ENCODE data around the gene ITGA7.

ITGA7 gene

DNA sequence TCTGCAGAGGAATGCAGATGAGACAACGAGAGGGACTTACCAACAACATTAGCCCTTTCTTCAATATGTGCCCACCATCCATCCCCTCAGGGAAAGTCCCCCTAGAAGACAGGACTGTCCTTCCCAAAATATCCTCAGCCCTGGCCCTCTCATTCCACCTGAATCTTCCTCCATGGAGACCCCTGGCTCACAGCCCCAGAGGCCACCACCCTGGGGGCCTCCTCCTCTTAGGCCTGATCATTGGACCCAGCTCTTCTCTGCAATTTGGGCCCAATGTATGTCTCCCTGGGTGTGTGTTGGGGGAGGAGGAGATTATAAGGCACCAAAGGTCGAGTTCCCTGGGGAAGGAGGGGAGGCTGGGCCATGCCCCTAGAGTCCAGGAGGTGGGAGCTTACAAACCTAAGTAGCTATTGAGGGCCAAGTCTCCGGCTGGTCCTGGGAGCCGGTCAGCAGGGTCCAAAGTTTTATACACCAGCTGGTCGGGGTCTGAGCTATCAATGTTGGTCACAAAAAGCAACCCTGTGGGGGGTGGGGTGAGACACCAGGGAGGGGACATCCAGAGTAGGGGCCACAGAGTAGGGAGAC, 8.1 kb downstream of the ITGA7 start:
- DNase-seq: no peak

DNA sequence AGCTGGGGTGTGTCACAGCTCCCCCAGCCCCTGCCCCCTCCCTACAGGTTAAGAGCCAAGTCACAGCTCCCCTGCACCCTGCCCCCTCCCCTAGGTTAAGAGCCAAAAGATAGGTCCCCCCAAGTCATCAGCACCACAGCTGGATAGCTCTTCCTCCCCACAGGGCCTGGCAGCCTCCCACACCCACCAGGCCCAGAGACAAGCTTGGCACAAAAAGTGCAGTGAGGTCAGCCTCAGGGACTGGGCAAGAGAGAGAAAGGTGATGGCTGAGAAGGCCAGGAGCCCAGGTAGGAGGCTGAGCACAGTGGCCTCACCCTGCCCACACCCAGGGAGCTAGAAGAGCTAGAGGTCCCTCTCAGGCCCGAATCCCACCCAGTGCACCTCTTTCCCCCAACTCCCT, 8.7 kb downstream of the ITGA7 start:
- DNase-seq: no peak

DNA sequence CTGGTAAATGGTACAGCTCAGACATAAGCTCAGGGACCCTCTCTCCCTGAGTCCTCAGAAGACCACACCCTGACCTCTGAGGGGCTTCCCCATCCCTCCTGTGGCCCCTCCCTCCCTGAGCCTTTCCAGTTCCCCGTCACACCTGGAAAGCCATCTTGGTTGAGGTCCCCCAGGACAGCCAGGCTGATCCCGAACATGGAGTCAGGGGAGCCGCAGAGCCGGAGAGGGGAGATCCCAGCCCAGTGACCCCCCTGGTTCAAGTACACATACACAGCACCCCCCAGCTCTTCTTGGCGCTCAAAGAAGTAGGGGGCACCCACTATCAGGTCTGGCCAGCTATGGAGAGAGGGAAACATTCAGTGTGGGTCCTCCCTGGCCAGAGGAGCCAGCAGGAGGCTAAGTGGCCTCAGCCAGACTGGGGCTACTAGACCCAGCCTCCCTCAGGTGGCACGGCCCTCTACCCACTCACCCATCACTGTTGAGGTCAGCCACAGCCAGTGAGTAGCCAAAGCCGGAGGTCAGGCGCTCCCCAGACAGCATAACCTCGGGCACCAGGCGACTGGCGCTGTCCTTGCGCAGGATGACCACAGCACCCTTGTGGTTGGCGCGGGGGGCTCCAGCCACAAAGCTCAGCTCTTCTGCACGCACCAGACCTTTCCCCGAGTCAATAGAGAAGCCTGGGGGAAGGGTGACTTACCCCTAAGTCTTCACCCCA, 9.3 kb downstream of the ITGA7 start:
- DNase-seq: no peak

DNA sequence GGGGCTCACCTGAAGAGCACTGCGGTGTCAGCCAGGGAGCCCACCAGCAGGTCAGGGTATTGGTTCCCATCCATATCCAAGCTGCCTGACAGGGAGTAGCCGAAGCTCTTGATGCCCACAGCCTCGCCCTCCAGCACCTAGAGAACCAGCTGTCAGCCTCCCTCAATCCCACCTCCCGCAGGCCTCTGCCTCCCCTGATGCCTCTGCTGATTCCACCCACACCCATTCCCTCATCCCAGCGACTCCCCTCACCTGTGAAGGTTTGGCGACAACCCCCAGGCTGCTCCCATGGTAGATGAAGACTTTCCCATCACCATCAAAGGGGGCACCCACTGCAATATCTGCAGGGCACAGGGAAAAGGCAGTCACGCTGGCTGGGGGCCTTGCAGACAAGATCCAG, 10.0 kb downstream of the ITGA7 start:
- no peak for DNase-seq

DNA sequence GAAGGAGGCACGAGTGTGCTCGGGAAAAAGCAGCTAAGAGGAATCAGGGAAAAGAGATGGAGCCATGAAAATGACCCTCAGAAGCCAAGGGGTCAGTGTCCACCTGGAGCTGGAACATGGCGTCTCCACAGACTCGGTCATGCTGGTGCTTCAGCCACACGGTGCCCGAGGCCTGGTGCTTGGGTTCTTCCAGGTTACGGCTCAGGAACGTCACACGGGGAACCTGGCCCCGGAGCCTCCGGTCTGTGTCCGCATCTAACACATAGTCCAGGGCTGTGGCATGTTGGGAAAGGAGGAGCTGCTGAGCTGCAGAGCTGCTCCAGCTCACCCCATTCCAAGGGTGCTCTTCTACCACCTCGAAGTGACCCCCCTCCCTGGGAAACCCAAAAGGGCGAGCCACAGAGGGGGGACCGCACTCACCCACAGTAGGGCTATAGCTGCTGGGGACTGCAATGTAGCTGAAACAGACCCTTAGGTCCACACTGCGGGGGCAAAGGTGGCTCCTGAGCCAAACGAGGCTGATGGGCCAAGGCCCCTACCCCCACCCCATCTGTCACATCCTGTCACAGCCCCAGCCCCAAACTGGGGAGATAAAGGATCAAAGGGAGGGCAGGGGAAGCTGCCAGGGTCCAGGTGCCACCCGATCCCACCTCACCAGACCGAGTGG, 10.8 kb downstream of the ITGA7 start:
- no peak for DNase-seq

DNA sequence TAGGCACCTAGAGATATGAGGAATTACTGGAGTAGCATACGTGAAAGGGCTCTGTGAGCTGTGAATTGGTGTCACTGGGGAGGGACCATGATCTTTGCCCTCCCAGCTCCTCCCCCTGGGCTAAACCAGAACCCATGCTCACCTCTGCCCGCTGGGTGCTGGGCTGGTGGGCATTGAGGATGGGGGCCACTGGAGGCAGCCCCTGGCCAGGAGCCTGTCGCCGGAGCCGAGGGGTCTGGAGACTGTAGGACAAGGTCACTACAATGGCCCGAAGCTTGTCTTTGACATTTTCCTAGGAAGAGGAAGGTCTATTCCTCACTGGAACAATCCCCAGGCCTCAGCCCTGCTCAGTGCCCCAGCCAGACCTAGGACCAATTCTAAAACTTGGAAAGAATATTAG, 11.6 kb downstream of the ITGA7 start:
- no peak for DNase-seq

DNA sequence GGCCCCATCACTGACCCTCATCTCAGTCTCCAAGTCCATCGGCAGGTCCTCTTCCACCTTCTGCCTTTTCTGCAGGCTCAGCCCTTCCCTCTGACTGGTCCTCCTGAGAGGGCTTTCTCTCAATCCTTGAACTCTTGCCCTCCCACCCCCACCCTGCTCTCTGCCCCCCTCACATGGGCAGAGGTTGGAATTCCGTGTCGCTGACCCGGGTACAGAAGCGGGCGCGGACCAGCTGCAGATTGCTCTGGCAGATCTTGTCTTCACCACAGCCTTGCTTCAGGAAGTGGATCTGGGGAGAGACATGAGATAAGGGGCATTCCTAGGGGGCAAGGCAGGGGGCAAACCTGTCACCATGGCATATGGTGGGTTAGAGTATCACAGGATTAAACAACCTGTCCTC, 12.4 kb downstream of the ITGA7 start:
- DNase-seq: no peak

DNA sequence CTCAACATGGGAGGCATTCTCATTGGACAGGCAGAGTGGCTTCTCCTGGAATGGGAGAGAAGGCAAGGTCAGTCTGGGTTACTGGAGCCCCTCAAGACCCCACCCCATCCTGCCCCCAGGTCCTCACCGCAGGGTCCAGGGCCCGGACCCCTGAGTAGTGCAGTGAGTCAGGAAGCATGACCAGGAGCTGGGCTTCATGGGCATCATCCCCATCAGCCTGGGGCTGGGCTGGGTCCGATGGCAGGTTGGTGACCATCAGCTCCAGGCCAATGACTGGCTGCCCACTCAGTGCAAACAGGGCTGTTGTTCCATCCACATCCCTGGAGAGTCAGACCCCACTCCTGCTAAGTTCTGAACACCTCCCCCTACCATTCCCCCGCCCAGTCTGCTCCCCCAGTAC, 13.1 kb downstream of the ITGA7 start:
- no peak for DNase-seq

DNA sequence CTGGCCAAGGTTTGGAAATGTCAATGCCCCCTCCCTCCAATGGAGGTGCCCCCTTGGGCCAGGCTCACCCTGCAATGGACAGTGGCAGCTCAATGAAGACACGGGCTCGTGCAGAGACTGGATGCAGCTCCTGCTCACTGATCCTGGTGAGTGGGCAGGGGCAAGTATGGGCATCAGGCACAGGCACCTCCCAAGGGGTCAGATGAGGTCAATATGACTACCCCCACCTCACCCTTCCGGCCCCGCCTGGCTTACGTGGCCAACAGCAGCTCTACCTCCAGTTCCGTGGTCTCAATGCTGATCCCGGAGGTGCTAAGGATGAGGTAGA, 13.6 kb downstream of the ITGA7 start:
- no peak for DNase-seq

DNA sequence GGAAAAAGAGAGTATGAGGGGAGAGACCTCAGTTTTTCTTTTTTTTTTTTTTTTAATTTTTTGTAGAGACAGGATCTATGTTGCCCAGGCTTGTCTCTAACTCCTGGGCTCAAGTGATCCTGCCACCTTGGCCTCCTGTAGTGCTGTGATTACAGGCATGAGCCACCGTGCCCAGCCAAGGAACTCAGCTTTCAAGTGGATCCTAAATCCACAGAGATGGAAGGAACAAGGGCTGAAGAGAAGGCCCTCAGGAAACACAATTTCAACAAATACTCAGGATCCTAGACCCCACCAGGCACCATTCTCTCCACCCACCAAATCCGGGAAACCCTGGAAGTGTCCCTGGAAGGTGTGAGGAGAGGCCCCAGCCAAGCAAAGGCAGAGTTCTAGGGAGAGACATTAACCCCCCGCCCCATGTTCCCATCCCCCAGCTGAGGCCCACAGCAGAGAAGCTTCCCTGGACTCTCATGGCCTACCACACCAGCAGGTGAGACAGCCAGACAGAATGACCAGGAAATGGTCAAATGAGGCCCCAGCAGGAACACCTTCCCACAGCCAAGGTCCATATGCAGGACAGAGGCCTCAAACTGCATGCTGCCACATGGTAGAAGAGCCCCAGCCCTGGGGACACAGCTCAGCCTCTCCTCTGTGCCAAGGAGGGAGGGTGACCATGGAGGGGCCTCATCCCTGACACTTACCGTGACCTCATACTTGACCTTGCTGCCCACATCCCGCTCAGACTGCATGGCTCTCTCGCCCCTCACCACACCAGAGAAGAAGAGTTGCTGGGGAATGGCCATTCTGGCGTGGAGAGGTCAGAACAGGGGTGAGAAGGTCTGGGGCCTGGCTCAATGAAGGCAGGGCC, 14.1 kb downstream of the ITGA7 start:
- DNase-seq: no peak

DNA sequence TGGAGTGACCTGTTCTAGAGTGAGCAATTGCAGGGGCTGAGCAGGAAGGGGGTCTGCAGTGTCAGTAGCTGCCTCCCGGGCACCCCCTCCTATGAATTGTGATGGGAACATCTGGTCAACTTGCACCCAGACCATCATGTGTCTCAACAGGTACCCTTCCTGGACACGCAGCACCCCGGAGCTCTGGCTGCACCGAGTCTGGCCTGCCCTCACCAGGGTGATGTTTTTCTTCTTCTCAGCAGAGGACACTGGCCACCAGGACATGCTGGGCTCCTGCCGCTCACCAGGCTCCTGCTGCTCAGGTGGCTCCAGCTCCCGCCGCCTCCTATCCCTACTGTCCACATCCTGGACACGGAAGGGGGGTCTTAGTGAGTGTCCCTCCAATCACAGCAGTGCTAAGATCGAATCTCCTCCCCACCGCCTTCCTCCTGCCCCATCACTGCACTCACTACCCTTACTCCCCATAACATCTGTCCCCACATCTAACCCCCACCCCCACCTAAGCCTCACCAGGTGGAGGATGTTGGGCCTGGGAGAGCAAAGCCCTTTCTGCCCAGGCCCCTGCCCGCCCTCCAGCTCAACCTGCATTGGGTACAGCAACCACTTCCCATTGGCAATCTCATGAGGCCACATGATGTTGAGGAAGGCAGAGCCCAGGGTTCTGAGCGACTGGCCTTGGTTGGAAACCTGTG, 14.9 kb downstream of the ITGA7 start:
- DNase-seq: no peak

DNA sequence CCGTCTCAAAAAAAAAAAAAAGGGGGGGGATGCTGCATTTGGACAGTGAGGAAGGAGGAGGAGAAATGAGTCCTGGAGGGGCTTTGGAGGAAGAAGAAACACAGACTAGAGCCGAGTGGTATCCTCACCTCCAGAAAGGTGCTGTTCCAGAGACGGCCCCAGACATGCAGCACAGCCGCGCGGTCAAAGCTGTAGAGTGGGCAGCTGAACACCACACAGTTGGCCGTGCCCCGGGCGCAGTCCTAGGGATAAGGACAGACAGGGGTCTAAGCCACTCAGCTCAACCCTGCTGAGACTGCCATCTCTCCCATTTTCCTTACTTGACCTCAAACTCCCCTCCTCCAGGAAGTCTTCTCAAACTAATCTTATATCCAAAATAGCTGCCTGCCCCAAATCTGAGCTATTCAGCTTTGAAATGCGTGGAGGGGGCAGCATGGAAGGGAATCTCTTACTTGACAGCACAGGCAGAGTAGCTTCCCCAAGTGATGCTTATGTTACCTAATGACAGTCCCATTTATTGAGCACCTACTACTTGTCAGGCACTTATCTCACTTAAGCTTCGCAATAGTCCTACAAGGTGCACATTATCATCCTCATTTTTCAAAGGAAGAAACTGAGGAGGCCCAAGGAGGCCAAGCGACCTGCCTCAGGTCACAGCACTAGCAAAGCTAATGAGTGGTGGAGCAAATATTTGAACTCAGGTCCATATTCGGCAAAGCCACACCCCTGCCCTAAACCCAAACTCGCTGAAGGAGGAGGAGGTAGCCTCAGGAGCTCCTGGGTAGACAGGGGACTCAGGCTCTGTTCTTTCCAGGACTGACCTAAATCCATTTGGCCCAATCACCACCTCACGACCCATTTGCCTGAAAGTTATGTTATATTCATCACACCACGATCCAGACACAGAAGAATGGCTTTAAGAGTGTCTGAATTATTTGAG, 18.7 kb downstream of the ITGA7 start:
- no peak for DNase-seq

DNA sequence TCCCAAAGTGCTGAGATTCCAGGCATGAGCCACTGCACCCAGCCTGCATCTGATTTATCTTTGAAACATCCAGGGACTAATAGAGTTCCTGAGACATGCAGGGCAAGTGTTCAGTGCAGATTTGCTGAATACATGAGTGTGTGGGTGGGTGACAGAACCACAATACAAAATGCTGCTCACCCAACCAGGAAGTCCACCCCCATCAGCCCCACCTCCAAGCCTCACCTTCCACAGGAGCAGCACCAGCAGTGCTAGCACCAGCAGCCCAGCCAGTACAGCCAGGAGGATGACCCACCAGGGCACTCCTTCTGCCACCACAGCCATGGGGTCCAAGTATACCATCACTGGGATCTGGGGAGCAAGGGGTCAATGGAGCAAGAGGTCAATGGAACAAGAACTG, 20.0 kb downstream of the ITGA7 start:
- no peak for DNase-seq

DNA sequence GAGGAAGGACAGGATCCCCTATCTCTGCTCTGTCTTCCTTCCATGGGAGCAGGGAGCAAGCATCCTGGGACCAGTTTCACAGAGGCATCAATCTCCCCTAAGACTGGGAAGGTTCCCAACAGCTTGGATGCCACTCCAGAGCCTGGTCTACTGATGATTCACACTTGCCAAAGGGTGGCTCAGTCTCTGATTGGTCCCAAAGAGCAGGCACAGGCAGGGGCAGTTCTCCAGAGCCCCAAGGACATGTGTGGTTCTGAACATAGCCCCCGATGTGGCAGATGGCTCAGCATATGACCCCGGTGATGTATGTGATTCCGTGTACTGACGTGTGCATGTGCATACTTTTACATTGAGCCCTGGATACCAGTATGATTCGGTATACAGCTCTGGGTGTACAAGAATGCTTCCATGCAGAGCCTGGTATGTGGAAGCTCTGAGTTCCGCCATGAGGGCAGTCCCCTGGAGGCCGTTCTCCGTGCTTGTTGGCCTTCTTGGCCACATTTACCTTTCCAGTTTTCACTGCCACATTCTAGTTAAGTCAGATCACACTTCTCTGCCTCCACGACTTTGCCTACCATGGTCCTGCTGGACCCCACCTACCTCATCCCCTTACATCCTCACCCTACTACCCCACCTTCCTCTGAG, 21.2 kb downstream of the ITGA7 start:
- DNase-seq: no peak

DNA sequence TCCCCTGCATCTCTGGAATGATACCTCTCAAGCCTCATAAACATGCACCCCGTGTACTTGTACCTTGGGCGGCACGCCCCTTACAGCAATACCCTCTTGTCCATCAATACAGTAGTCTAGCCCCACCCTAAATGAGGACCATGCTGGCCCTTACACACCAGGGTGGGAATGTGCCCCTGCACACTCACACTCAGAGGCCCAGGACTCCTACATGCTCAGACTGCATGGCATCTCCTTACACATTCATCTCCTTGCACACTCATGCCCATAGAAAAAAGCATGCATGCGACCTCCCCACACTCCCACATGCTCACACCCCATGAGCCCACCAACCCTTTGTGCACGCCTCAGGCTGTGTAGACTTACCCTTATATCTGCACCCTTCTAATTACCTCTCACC, 22.0 kb downstream of the ITGA7 start:
- no peak for DNase-seq

DNA sequence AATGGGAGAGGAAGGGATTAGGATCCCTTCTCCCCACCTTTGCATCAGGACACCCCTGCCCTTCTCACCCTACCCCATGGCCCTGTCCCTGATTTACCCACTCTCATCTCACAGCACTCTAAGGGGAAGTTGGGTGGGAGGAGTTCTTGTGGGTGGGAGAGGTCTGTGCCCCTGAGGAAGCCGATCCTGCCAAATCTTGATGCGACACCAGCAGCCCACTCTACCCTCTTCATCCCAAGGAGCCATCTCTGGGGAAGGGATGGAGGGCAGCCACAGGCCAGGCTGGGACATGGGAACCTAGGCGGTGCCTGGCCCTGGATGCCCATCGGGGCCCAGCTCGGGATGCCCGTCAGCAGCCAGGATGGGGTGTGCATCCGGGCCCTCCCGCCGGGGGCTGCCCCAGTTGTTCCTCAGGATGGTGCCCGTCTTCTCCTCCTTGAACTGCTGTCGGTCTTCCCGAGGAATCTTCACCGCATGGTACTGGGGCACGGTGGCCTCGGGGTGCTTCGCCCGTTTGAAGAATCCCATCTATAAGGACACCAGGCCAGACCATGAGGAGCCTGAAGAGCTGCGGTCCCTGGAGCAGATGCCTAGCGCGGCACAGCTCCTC, 22.8 kb downstream of the ITGA7 start:
- DNase-seq: no peak

DNA sequence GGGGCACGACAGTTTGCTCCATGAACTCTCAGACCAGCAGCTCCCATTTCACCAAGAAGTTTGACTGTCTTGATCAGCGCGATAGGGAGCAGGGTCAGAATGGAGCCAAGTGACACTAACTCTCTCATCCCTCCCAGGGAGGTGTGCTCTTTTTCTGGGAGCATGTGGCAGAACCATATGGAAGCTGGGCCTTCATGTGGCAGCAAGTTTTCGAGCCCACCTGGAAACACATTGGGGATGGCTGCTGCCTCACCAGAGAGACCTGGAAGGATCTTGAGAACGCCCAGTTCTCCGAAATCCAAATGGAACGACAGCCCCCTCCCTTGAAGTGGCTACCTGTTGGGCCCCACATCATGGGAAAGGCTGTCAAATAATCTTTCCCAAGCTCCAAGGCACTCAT, 24.0 kb downstream of the ITGA7 start:
- DNase-seq: no peak

DNA sequence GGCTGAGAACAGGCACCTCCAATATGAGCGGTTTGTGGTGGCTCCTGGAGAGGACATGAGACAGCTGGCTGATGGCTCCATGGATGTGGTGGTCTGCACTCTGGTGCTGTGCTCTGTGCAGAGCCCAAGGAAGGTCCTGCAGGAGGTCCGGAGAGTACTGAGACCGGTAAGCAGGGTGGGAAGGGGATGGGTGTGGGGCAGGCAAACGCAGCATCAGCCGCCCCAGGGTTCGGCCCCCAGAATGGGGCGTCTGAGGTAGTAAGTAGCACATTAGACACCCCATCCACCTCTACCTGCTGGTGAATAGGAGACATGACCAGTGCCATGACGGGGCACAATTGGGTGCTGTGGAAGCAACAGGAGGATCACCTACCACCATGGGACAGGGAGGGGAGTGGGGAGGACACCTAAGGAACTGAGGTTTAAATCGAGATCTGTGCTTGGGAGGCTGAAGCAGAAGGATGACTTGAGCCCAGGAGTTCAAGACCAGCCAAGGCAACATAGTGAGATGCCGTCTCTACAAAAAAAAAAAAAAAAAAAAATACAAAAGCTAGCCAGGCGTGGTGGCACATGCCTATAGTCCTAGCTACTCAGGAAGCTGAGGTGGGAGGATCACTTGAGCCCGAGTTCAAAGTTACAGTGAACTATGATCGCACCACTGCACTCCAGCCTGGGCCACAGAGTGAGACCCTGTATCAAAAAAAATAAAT, 25.5 kb downstream of the ITGA7 start:
- DNase-seq: no peak

DNA sequence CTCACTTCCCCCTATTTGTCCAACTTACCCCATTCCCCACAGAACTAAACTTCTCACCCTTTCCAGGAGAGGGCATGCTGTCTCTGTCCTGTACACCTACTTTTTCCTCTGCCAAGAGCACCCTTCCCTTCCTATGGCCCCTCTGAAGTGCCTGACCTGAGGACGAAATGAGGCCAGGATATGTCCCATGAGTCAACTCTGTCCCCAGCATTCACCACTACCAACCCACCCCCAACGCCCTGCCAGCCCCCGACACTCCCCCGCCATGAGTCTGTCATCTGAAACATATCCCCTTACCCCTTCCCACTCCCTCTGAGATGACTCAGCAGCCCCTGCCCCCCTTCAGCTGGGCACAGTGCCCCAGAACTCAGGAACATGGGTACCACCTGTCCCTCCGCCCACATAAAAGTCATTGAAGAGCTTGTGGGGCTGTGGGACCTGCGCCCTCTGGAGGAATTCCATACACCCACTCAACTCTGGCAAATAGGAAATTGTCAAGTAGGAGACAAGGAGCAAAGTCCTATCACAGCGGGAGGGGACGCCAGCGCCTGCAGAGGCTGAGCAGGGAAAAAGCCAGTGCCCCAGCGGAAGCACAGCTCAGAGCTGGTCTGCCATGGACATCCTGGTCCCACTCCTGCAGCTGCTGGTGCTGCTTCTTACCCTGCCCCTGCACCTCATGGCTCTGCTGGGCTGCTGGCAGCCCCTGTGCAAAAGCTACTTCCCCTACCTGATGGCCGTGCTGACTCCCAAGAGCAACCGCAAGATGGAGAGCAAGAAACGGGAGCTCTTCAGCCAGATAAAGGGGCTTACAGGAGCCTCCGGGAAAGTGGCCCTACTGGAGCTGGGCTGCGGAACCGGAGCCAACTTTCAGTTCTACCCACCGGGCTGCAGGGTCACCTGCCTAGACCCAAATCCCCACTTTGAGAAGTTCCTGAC, 26.3 kb downstream of the ITGA7 start:
- DNase-seq: no peak

All from CD4-positive, alpha-beta T cell treated with Interleukin-17A for 1 hour (primary cell).